Measurements from ENCODE around the gene RIPK4.
"Not testable (repeated sequence)": the region's sequence is repeated elsewhere in the genome, so short reads cannot be mapped to it uniquely, and the experiment has no call there.

The RIPK4 gene

GRCh38 chr21:41796476-41797080, 29.7 kb upstream of the RIPK4 start:
- in situ Hi-C loops (cut with MboI; ENCODE audit: low sequenced_read_pairs), result no loop called here

- in situ Hi-C loops (cut with MboI; ENCODE audit: low sequenced_read_pairs), result no loop called here
These were observed 28.9 kb upstream of the RIPK4 start for GRCh38 chr21:41795726-41796125.

DNA sequence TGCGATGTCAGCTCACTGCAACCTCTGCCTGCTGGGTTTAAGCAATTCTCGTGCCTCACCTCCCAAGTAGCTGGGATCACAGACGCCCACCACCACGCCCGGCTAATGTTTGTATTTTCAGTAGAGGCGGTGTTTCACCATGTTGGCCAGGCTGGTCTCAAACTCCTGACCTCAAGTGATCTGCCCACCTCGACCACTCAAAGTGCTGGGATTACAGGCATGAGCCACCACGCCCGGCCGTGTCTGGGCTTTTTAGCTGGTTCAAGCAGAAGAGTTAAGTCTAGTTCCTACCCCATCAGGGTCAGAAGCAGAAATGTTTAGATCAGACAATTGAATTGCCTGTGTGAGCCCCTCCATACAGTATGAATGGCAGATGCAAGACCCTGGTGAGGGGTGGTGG, 27.7 kb upstream of the RIPK4 start:
- in situ Hi-C loops (cut with MboI; ENCODE audit: low sequenced_read_pairs), result no loop called here

DNA sequence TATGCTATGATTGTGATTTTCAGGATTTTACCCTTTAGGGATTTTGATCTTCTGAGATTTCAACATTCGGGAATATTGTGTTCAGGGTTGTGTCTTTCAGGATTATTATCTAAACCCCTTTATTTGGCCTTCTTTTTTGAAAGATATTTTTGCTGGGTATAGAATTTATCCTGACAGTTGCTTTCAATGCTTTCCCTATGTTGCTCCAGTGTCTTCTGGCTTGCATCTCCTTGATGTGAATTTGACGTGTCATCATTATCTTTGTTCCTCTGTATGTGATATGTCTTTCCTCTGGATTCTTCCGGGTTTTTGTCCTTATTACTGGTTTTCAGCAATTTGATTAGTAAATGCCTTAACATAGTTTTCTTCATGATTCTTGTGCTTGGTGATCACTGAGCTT, 25.9 kb upstream of the RIPK4 start:
- in situ Hi-C loops (cut with MboI; ENCODE audit: low sequenced_read_pairs), result no loop called here

GRCh38 chr21:41786509-41786987, 19.7 kb upstream of the RIPK4 start:
- in situ Hi-C loops (cut with MboI; ENCODE audit: low sequenced_read_pairs), result no loop called here

GRCh38 chr21:41785262-41785661, 18.4 kb upstream of the RIPK4 start:
- in situ Hi-C loops (cut with MboI; ENCODE audit: low sequenced_read_pairs), result not testable (repeated sequence)

DNA sequence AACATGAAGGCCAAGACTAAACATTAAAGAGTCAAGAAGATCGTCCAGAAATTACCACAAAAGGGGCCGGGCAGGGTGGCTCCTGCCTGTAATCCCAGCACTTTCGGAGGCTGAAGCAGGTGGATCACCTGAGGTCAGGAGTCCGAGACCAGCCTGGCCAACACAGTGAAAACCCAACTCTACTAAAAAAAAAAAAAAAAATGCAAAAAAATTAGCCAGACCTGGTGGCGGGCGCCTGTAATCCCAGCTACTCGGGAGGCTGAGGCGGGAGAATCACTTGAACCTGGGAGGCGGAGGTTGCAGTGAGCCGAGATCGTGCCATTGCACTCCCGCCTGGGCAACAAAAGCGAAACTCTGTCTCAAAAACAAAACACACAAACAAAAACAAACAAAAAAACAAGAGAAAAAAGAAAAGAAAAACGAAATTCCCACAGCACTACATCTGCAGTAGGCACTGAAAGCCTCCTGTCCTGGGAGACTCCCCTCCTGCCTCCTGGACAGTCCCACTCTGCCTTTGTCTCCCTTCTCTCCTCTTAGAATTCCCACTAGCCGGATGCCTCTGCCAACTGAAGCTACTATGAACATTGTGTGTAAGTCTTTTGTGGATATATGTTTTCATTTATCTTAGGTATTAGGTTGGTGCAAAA, 17.7 kb upstream of the RIPK4 start:
- in situ Hi-C loops (cut with MboI; ENCODE audit: low sequenced_read_pairs), result no loop called here

DNA sequence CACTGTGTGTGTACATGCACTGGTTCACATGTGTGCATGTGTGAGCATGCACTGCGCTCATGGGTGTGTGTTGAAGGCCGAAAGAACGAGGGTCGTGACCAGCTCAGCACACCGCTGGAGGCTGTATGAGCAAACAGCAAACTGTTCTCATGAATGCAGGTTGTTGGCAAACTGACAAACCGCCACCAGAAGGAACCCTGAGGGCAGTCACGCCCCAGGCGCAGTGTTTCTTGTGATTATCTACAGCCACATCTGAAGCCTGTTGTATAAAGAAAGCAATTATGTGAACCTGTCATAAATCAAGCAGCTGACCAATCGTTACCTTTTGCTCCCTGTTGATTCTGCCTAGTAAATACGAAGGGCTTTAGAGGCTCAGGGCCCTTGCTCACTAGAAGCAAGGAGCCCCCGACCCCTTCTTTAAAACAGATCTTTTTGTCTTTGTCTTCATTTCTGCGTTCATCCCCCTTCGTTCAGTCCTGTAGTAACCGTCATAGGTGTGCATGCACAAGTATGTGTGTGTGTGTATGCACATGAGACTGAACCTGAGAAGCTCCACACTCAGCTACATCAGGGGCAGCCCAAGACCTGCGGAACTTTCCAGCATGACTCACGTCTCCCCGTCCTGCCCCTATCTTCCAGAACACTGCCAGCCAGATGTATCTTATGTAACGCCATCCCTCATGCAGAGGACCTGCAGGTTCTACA, 16.8 kb upstream of the RIPK4 start:
- in situ Hi-C loops (cut with MboI; ENCODE audit: low sequenced_read_pairs), result no loop called here

DNA sequence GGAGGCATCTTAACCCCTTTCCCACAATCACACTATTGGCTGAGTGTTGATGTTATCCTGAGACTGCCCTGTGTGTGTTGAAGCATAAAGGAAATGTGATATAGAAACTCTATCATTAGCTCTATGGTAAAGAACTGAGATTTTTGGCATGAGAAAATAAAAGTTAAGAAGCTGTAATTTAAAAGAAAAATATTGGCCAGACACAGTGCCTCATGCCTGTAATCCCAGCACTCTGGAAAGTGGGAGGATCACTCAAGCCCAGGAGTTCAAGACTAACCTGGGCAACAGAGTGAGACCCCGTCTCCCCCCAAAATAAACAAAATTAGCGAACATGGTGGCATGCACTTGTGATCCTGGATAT, 14.2 kb upstream of the RIPK4 start:
- in situ Hi-C loops (cut with MboI; ENCODE audit: low sequenced_read_pairs), result no loop called here

DNA sequence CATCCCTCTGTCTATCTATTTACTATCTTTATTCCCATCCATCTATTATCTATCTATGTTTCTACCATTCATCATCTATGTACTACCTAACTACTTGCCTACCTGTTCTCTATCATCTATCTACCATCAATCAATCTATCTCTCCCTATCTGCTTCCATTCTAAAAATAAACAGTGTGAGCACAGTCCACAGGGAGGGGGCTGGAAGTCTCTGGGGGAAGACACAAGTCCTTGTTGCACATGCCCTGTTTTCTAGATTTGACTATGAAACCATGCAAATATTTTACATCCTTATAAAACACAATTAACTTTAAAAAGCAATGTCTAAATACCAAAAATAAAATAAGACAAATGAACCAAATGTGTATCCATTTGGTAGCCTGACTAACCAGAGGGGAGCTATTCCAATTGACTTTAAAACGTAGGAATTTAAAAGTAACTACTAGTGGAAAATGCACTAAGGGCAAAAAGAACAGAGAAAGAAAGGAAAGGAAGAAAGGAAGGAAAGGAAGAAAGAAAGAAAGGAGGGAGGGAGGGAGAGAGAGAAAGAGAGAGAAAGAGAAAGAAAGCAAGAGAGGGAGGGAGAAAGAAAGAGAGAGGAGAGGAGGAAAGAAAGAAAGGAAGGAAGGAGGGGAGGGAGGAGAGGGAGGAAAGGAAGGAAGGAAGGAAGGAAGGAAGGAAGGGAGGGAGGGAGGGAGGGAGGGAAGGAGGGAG, 13.6 kb upstream of the RIPK4 start:
- in situ Hi-C loops (cut with MboI; ENCODE audit: low sequenced_read_pairs), result no loop called here

GRCh38 chr21:41779659-41780058, 12.8 kb upstream of the RIPK4 start:
- in situ Hi-C loops (cut with MboI; ENCODE audit: low sequenced_read_pairs), result no loop called here

DNA sequence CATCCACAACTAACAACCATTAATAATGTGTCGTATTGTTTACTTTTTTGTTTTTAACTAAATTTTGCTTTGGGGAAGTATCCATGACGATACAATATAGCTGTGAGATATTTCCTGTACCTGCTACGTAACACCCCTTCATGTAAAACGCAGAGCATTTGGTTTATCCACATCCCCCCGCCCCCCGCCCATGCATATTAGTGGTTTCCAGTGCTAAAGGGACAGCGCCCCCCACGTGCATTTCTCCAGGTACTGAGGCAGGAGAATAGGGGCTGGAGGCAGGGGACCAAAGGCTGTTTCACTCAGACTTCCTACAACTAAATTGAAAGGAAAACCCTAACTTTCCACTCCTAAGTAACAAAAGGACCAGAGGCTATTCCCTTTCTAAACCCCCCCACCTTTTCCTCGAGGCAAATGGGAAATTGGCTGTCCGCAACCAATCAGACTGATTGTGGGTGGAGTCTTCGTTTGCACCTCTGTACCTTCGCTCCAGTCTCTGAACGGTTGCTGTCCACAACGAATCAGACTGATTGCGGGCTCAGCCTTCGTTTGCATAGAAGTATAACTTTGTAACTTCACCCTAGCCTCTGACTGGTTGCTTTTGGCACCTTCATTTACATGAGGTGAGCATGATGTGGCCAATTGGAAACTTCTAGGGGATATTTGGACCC, 12.2 kb upstream of the RIPK4 start:
- in situ Hi-C loops (cut with MboI; ENCODE audit: low sequenced_read_pairs), result no loop called here

- in situ Hi-C loops (cut with MboI; ENCODE audit: low sequenced_read_pairs), result no loop called here
These were observed 11.3 kb upstream of the RIPK4 start for GRCh38 chr21:41777951-41778815.

- in situ Hi-C loops (cut with MboI; ENCODE audit: low sequenced_read_pairs), result no loop called here
These were observed 9.9 kb upstream of the RIPK4 start for GRCh38 chr21:41776778-41777177.

GRCh38 chr21:41775149-41775472, 8.3 kb upstream of the RIPK4 start:
- in situ Hi-C loops (cut with MboI; ENCODE audit: low sequenced_read_pairs), result no loop called here

DNA sequence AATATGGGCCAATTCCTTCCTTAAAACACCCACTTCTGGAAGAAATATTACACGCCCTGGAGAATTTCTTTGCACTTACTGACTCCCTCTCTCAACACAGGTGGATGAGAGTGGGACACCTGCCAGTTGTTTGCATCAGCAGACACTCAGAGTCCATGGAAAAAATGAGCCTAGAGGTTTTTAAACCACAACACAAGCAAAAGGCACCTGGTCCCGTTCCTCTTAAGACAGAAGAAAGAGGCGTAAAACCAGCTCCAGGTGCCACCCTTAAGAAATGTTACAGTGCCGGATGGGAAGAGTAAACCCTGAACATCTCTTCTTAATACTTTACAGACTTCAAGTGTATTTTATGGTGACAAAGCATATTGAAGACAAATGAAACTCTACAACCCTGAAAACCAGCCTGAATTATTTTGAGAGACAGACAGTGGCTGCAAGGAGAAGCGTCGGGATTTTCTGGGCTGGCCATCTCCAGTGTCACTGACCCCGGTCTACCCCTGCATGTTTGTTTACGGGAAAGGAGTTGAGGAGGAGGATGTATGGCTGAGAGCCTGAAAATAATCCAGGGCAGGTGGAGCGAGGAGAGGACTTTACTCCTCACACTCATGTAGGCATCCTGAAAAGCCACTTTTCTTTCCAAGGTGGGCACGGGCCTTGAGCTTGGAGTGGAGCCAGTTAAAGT, 7.8 kb upstream of the RIPK4 start:
- in situ Hi-C loops (cut with MboI; ENCODE audit: low sequenced_read_pairs), result no loop called here

- in situ Hi-C loops (cut with MboI; ENCODE audit: low sequenced_read_pairs), result no loop called here
These were observed 5.7 kb upstream of the RIPK4 start for GRCh38 chr21:41772351-41773080.

GRCh38 chr21:41771625-41771945, 4.7 kb upstream of the RIPK4 start:
- in situ Hi-C loops (cut with MboI; ENCODE audit: low sequenced_read_pairs), result no loop called here

GRCh38 chr21:41770901-41771624, 4.2 kb upstream of the RIPK4 start:
- in situ Hi-C loops (cut with MboI; ENCODE audit: low sequenced_read_pairs), result no loop called here
